Inflammatory macrophage treated with lipopolysaccharide for 4 hours (primary cell): ENCODE data around the gene FXR2.
"Not testable (repeated sequence)": the region's sequence is repeated elsewhere in the genome, so short reads cannot be mapped to it uniquely, and the experiment has no call there.

Experiments used
- DNase-seq: peaks from one replicate; pipeline ENCODE4 v3.0.0-alpha.2; 2020

Gene FXR2

GRCh38 chr17:7614425-7615264 lies at the start of gene FXR2:
FXR2 (minus strand) TSS chr17:7614897; CDS start chr17:7614532, 365 bp downstream.
- DNase-seq, result peak; percentile 100

- no peak for DNase-seq
Observed at GRCh38 chr17:7656958-7657609, 42.4 kb upstream of the FXR2 start.

- DNase-seq, result no peak
Observed at GRCh38 chr17:7655541-7655840, 40.8 kb upstream of the FXR2 start.

GRCh38 chr17:7654832-7655540 lies 40.3 kb upstream of the FXR2 start:
- no peak for DNase-seq

- DNase-seq, result no peak
Observed at GRCh38 chr17:7652388-7653356, 38.0 kb upstream of the FXR2 start.

GRCh38 chr17:7651665-7652387 lies 37.1 kb upstream of the FXR2 start:
- no peak for DNase-seq

GRCh38 chr17:7651097-7651664 lies 36.5 kb upstream of the FXR2 start:
- DNase-seq, result no peak

- peak; percentile 49 for DNase-seq
Observed at GRCh38 chr17:7650509-7651096, 35.9 kb upstream of the FXR2 start, which contains the start of gene ATP1B2. ATP1B2 (plus strand) TSS chr17:7650926; CDS start chr17:7651519, 593 bp downstream.

- peak; percentile 79 for DNase-seq
Observed at GRCh38 chr17:7647018-7647417, 32.3 kb upstream of the FXR2 start.

GRCh38 chr17:7646457-7646856 lies 31.8 kb upstream of the FXR2 start:
- no peak for DNase-seq

- DNase-seq, result peak; percentile 88
Observed at GRCh38 chr17:7644775-7645174, 30.1 kb upstream of the FXR2 start.

GRCh38 chr17:7641635-7642034 lies 26.9 kb upstream of the FXR2 start:
- not testable (repeated sequence) for DNase-seq

- no peak for DNase-seq
Observed at GRCh38 chr17:7640783-7641182, 26.1 kb upstream of the FXR2 start.

GRCh38 chr17:7636163-7636562 lies 21.5 kb upstream of the FXR2 start:
- DNase-seq, result no peak

GRCh38 chr17:7634384-7634783 lies 19.7 kb upstream of the FXR2 start:
- peak; percentile 49 for DNase-seq

- no peak for DNase-seq
Observed at GRCh38 chr17:7633093-7633492, 18.4 kb upstream of the FXR2 start.

GRCh38 chr17:7632492-7632894 lies 17.8 kb upstream of the FXR2 start:
- DNase-seq, result peak; percentile 71

- no peak for DNase-seq
Observed at GRCh38 chr17:7631398-7632380, 17.0 kb upstream of the FXR2 start.

- DNase-seq, result no peak
Observed at GRCh38 chr17:7629939-7630571, 15.4 kb upstream of the FXR2 start, which contains the start of gene SHBG. SHBG (plus strand) TSS chr17:7630135; CDS start chr17:7630173, 38 bp downstream.
